DMS153 treated with DMSO at 0.1 percent for 48 hours (cell line): ENCODE data around the gene HDAC2.
"Not testable (repeated sequence)": the region's sequence is repeated elsewhere in the genome, so short reads cannot be mapped to it uniquely, and the experiment has no call there.

Experiments used
- DNase-seq: peaks from one replicate; lab custom pipeline; 2025; ENCODE audit not compliant: unreplicated experiment; lab: John Stamatoyannopoulos, UW

HDAC2 gene

GRCh38 chr6:113976806-113977205, 5.9 kb upstream of the HDAC2 start:
- no peak for DNase-seq

GRCh38 chr6:113971741-113972140, 793 bp upstream of the HDAC2 start:
- peak; percentile 38 for DNase-seq

- peak; percentile 42 for DNase-seq
These were observed 802 bp downstream of the HDAC2 start for GRCh38 chr6:113969888-113970804.

GRCh38 chr6:113968472-113968871, 2.5 kb downstream of the HDAC2 start:
- no peak for DNase-seq

- no peak for DNase-seq
These were observed 3.2 kb downstream of the HDAC2 start for GRCh38 chr6:113967777-113968176.

- DNase-seq = no peak
These were observed 10.2 kb downstream of the HDAC2 start for GRCh38 chr6:113960795-113961194.

- no peak for DNase-seq
These were observed 11.7 kb downstream of the HDAC2 start for GRCh38 chr6:113959235-113959634.

GRCh38 chr6:113954653-113955052, 16.3 kb downstream of the HDAC2 start:
- DNase-seq = no peak

- no peak for DNase-seq
These were observed 17.6 kb downstream of the HDAC2 start for GRCh38 chr6:113953346-113953745.

- DNase-seq = no peak
These were observed 21.4 kb downstream of the HDAC2 start for GRCh38 chr6:113949499-113949898.

- no peak for DNase-seq
These were observed 26.2 kb downstream of the HDAC2 start for GRCh38 chr6:113944701-113945100.

GRCh38 chr6:113939825-113940224, 31.1 kb downstream of the HDAC2 start:
- no peak for DNase-seq

- peak; percentile 49 for DNase-seq
These were observed 34.6 kb downstream of the HDAC2 start for GRCh38 chr6:113936093-113936934.

- DNase-seq = no peak
These were observed 36.8 kb downstream of the HDAC2 start for GRCh38 chr6:113934101-113934500.

- not testable (repeated sequence) for DNase-seq
These were observed 39.0 kb downstream of the HDAC2 start for GRCh38 chr6:113931907-113932306.

GRCh38 chr6:113930183-113930582, 40.8 kb downstream of the HDAC2 start:
- no peak for DNase-seq

GRCh38 chr6:113927001-113927400, 43.9 kb downstream of the HDAC2 start:
- DNase-seq = no peak

- no peak for DNase-seq
These were observed 45.6 kb downstream of the HDAC2 start for GRCh38 chr6:113925378-113925777.

GRCh38 chr6:113924312-113924723, 46.6 kb downstream of the HDAC2 start:
- no peak for DNase-seq

- DNase-seq = no peak
These were observed 47.4 kb downstream of the HDAC2 start for GRCh38 chr6:113923526-113923925.

- DNase-seq = no peak
These were observed 49.5 kb downstream of the HDAC2 start for GRCh38 chr6:113921299-113921904.
